ENCODE data around the gene PITX3.

DNA sequence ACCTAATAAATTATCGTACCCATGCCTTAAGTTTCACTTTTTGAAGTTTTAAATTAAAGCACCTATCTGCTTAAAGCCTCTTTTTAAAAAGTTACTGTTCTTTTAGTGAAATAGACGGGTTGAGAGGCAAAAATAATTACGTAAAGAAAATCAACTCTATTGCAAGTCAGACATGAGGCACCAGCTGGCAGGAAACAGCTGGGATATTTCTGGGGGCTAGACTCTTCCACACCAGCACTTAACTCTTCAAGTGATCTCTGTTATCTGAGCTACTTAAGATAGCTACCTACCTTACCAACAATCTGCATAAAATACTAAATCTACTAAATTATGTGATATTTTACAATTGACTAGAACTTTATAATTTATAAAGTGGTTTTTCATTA, 39.8 kb upstream of the PITX3 start:
- TF ChIP-seq POLR2AphosphoS5 (IDR thresholded peaks at IDR 0.05; ENCODE audit: low read depth) (no peak), GABPA (IDR thresholded peaks at IDR 0.05; ENCODE audit: low read depth) (no peak)
- TF ChIP-seq, protein P1, sequence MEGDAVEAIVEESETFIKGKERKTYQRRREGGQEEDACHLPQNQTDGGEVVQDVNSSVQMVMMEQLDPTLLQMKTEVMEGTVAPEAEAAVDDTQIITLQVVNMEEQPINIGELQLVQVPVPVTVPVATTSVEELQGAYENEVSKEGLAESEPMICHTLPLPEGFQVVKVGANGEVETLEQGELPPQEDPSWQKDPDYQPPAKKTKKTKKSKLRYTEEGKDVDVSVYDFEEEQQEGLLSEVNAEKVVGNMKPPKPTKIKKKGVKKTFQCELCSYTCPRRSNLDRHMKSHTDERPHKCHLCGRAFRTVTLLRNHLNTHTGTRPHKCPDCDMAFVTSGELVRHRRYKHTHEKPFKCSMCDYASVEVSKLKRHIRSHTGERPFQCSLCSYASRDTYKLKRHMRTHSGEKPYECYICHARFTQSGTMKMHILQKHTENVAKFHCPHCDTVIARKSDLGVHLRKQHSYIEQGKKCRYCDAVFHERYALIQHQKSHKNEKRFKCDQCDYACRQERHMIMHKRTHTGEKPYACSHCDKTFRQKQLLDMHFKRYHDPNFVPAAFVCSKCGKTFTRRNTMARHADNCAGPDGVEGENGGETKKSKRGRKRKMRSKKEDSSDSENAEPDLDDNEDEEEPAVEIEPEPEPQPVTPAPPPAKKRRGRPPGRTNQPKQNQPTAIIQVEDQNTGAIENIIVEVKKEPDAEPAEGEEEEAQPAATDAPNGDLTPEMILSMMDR (IDR thresholded peaks at IDR 0.05; ENCODE audit: insufficient read depth, low read length): no peak
